ENCODE results near the gene EXOG. TPM values are rescaled to one million over a fixed set of nuclear protein-coding genes. Genes with fewer than 3 reads are reported as not detected.

EXOG gene
- polyA plus RNA-seq, 3 donors = 1.6 to 5.4 (median 2.4) TPM

- Mint-ChIP-seq H3K27ac (no peak overlapping the region), H3K36me3 (peaks cover 0 to 2% of the 10 kb centered on the region in 2 donors), H3K4me1 (no peaks in the 10 kb centered on the region), H3K27me3 (ENCODE audit: low read depth in 3 of 3) (peaks cover 0 to 2% (median 0%) of the 10 kb centered on the region in 3 donors), H3K4me3 (no peak overlapping the region), H3K9me3 (peaks cover 0 to 4% (median 0%) of the 10 kb centered on the region in 7 donors)
- intact Hi-C loops (cut with micrococcal nuclease) = loop anchor here (5.0 kb wide), 1 partner anchor 358 kb away; no protein-coding TSS in a partner anchor
- H3K4me3 ChIP-seq (replicated peaks in 1 of 3; ENCODE audit: low read depth in 2 of 3, low read length in 3 of 3) = no peak overlapping the region
- H3K79me2 ChIP-seq (ENCODE audit: insufficient read depth, low read length) = no peaks in the 10 kb centered on the region
- H3K9ac ChIP-seq (ENCODE audit: insufficient read depth, low read length, poor library complexity, severe bottlenecking) = no peak overlapping the region
- no peak overlapping the region for H3K27ac ChIP-seq (ENCODE audit: low read depth in 1 of 2, low read length in 2 of 2)
- TF ChIP-seq CTCF (IDR thresholded peaks at IDR 0.05) = no peak
- no peaks in the 10 kb centered on the region for H3K27me3 ChIP-seq (ENCODE audit: control insufficient read depth in 2 of 2, insufficient read depth in 2 of 2, low read length in 2 of 2)
- H3K4me2 ChIP-seq (replicated peaks; ENCODE audit: extremely low read depth, low read length, poor library complexity, severe bottlenecking) = no peak overlapping the region
- H3K9me3 ChIP-seq (replicated peaks in 1 of 2; ENCODE audit: control insufficient read depth in 1 of 2, insufficient read depth in 1 of 2, low read length in 2 of 2) = no peaks in the 10 kb centered on the region
- no peak for DNase-seq
- no peak overlapping the region for H2AFZ ChIP-seq (ENCODE audit: insufficient read depth, low read depth, low read length, poor library complexity, severe bottlenecking)
- WGBS (ENCODE audit: insufficient coverage) = 98% methylated on average over 5 of the region's 7 CpGs
- H4K20me1 ChIP-seq (ENCODE audit: insufficient read depth, low read length) = no peaks in the 10 kb centered on the region
- no peaks in the 10 kb centered on the region for H3K36me3 ChIP-seq (replicated peaks in 1 of 2; ENCODE audit: control insufficient read depth in 1 of 2, insufficient read depth in 2 of 2, low read length in 2 of 2)
- H3K4me1 ChIP-seq (ENCODE audit: control insufficient read depth in 1 of 2, insufficient read depth in 2 of 2, low read length in 2 of 2) = no peaks in the 10 kb centered on the region
These were observed 21.1 kb upstream of the EXOG start for GRCh38 chr3:38474928-38475605.

- Mint-ChIP-seq H3K4me1 (no peaks in the 10 kb centered on the region), H3K36me3 (peaks cover 0 to 2% of the 10 kb centered on the region in 2 donors), H3K9me3 (no peaks in the 10 kb centered on the region), H3K27ac (no peak overlapping the region), H3K27me3 (ENCODE audit: low read depth in 3 of 3) (peaks cover 0 to 2% (median 0%) of the 10 kb centered on the region in 3 donors), H3K4me3 (no peak overlapping the region)
- no peak for DNase-seq
- no peaks in the 10 kb centered on the region for H3K27me3 ChIP-seq (ENCODE audit: control insufficient read depth in 2 of 2, insufficient read depth in 2 of 2, low read length in 2 of 2)
- H3K9ac ChIP-seq (ENCODE audit: insufficient read depth, low read length, poor library complexity, severe bottlenecking) = no peak overlapping the region
- intact Hi-C loops (cut with micrococcal nuclease) = loop anchor here in 1 of 2 donors (5.0 kb wide), 1 partner anchor 358 kb away; no protein-coding TSS in a partner anchor
- no peak overlapping the region for H3K4me2 ChIP-seq (replicated peaks; ENCODE audit: extremely low read depth, low read length, poor library complexity, severe bottlenecking)
- H3K79me2 ChIP-seq (ENCODE audit: insufficient read depth, low read length) = no peaks in the 10 kb centered on the region
- 92% methylated on average over 2 of the region's 6 CpGs for WGBS (ENCODE audit: insufficient coverage)
- no peaks in the 10 kb centered on the region for H3K4me1 ChIP-seq (ENCODE audit: control insufficient read depth in 1 of 2, insufficient read depth in 2 of 2, low read length in 2 of 2)
- no peak for TF ChIP-seq CTCF (IDR thresholded peaks at IDR 0.05)
- no peaks in the 10 kb centered on the region for H3K36me3 ChIP-seq (replicated peaks in 1 of 2; ENCODE audit: control insufficient read depth in 1 of 2, insufficient read depth in 2 of 2, low read length in 2 of 2)
- no peak overlapping the region for H3K27ac ChIP-seq (ENCODE audit: low read depth in 1 of 2, low read length in 2 of 2)
- no peaks in the 10 kb centered on the region for H3K9me3 ChIP-seq (replicated peaks in 1 of 2; ENCODE audit: control insufficient read depth in 1 of 2, insufficient read depth in 1 of 2, low read length in 2 of 2)
- no peak overlapping the region for H2AFZ ChIP-seq (ENCODE audit: insufficient read depth, low read depth, low read length, poor library complexity, severe bottlenecking)
- no peak overlapping the region for H3K4me3 ChIP-seq (replicated peaks in 1 of 3; ENCODE audit: low read depth in 2 of 3, low read length in 3 of 3)
- no peaks in the 10 kb centered on the region for H4K20me1 ChIP-seq (ENCODE audit: insufficient read depth, low read length)
These were observed 20.4 kb upstream of the EXOG start for GRCh38 chr3:38475716-38476115.
